ENCODE results near the gene BAX.

Gene BAX

DNA sequence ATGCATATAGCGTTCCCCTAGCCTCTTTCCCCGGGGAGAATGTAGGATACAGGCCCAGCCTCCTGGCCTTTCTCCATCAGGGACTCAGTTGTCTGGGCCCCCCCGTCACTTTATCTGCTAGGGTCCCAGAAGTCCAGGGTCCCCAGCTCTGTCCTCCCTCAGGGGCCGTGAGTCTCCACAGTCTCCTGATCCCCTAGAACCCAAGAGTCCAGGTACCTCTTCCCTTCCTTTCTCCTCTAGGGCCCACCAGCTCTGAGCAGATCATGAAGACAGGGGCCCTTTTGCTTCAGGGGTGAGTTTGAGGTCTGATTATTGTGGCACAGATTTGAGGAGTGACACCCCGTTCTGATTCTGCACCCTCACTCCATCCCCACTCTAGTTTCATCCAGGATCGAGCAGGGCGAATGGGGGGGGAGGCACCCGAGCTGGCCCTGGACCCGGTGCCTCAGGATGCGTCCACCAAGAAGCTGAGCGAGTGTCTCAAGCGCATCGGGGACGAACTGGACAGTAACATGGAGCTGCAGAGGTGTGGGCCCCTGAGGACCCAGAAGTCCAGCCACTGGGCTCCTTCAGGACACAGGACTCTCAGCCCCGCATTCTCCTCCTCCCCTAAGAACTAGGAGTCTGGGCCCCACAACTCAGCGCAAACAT lies 758 bp downstream of the BAX start:
- TF ChIP-seq CTCF (IDR thresholded peaks at IDR 0.05; ENCODE audit: control insufficient read depth, insufficient read depth, low read depth, low read length, missing control alignments), result no peak
- peak overlapping the region; percentile 83 for H3K4me3 ChIP-seq (ENCODE audit: control insufficient read depth, low read depth, low read length)
- DNase-seq (ENCODE audit: low read depth), result no peak

DNA sequence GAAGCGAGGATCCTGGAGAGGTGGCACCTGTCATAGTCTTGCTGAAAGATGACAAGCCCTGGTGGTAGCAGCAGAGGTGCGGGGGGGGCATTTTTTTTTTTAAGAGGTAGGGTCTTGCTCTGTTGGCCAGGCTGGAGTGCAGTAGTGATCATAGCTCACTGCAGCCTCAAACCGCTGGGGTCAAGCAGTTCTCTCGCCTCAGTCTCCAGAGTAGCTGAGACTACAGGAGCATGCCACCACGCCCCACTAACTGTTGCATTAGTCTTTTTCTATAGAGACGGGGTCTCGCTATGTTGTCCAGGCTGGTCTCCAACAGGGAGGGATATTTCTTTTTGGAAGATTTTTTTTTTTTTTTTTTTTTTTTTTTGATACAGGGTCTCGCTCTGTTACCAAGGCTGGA lies 3.3 kb downstream of the BAX start:
- no peak for TF ChIP-seq CTCF (IDR thresholded peaks at IDR 0.05; ENCODE audit: control insufficient read depth, insufficient read depth, low read depth, low read length, missing control alignments)
- DNase-seq (ENCODE audit: low read depth), result no peak

DNA sequence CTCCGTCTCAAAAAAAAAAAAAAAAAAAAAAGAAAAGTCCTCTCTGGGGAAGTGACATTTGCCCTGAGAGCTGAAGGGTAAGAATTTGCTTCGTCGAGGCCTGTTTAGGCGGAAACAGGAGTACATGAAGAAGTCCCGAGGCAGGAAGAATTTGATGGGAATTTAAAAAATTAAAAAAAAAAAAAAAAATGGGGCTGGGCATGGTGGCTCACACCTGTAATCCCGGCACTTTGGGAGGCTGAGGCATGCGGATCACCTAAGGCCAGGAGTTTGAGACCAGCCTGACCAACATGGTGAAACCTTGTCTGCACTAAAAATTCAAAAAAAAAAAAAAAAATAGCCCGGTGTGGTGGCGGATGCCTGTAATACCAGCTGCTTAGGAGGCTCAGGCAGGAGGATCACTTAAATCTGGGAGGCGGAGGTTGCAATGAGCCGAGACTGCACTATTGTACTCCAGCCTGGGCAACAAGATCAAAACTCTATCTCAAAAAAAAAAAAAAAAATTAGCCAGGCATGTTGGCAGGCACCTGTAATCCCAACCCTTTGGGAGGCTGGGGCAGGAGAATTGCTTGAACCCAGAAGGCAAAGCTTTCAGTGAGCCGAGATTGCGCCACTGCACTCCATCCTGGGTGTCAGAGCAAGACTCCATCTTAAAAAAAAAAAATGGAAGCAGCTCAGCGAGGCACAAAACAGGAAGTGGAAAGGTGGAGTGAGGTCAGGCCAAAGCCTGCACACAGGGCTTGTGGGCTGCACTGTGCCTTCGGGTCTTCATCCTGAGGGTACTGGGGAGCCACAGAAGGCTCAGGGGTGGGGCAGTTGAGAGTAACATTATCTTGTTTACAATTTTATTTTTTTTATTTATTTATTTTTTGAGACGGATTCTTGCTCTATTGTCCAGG lies 4.9 kb downstream of the BAX start:
- H3K4me3 ChIP-seq (ENCODE audit: control insufficient read depth, low read depth, low read length), result no peak overlapping the region
- DNase-seq (ENCODE audit: low read depth), result no peak
- TF ChIP-seq CTCF (IDR thresholded peaks at IDR 0.05; ENCODE audit: control insufficient read depth, insufficient read depth, low read depth, low read length, missing control alignments), result no peak

More for the DNA sequence above, 3.3 kb downstream of the BAX start:
- no peak overlapping the region for H3K4me3 ChIP-seq (ENCODE audit: control insufficient read depth, low read depth, low read length)

GRCh38 chr19:48961051-48961649 lies 6.5 kb downstream of the BAX start:
- no peak for TF ChIP-seq CTCF (IDR thresholded peaks at IDR 0.05; ENCODE audit: control insufficient read depth, insufficient read depth, low read depth, low read length, missing control alignments)
- H3K4me3 ChIP-seq (ENCODE audit: control insufficient read depth, low read depth, low read length), result no peak overlapping the region
- DNase-seq (ENCODE audit: low read depth), result no peak

GRCh38 chr19:48961673-48962028 lies 7.0 kb downstream of the BAX start:
- DNase-seq (ENCODE audit: low read depth), result no peak
- TF ChIP-seq CTCF (IDR thresholded peaks at IDR 0.05; ENCODE audit: control insufficient read depth, insufficient read depth, low read depth, low read length, missing control alignments), result no peak
- no peak overlapping the region for H3K4me3 ChIP-seq (ENCODE audit: control insufficient read depth, low read depth, low read length)

- no peak overlapping the region for H3K4me3 ChIP-seq (ENCODE audit: control insufficient read depth, low read depth, low read length)
- TF ChIP-seq CTCF (IDR thresholded peaks at IDR 0.05; ENCODE audit: control insufficient read depth, insufficient read depth, low read depth, low read length, missing control alignments), result no peak
- DNase-seq (ENCODE audit: low read depth), result no peak
Observed at GRCh38 chr19:48962029-48962848, 7.6 kb downstream of the BAX start.
